ENCODE results near the gene SLC33A1. TPM values are rescaled to one million over a fixed set of nuclear protein-coding genes. Genes with fewer than 3 reads are reported as not detected.

The SLC33A1 gene
- total RNA-seq, 1 experiment from 2014 or later: 23.3 TPM

GRCh38 chr3:155889212-155889611 lies 35.0 kb upstream of the SLC33A1 start:
- Histone ChIP-seq H2AFZ (ENCODE audit: low read depth, low read length, poor library complexity, severe bottlenecking) (no peak overlapping the region), H3K36me3 (ENCODE audit: control insufficient read depth in 1 of 2, insufficient read depth in 2 of 2, low read length in 2 of 2) (peaks cover 0 to 4% of the 10 kb centered on the region in 2 experiments; a peak in 1 of 4 replicates), H3K9me2 (ENCODE audit: insufficient read depth) (no peaks in the 10 kb centered on the region), H3K9me3 (ENCODE audit: control insufficient read depth in 1 of 2, insufficient read depth in 1 of 2, low read depth in 1 of 2, low read length in 2 of 2) (no peaks in the 10 kb centered on the region), H4K20me1 (ENCODE audit: insufficient read depth) (peaks cover 45% of the 10 kb centered on the region), H3K27me3 (ENCODE audit: insufficient read depth, low read length) (no peaks in the 10 kb centered on the region), H3K79me2 (ENCODE audit: insufficient read depth, low read length) (peaks cover 99% of the 10 kb centered on the region), H3K9ac (ENCODE audit: low read length) (no peak overlapping the region), H3K27ac (ENCODE audit: low read depth, low read length) (no peak overlapping the region), H3K4me2 (ENCODE audit: low read length) (no peak overlapping the region), H3K4me3 (replicated peaks in 1 of 2; ENCODE audit: low read depth in 1 of 2, low read length in 2 of 2) (no peak overlapping the region), H3K4me1 (ENCODE audit: control insufficient read depth in 1 of 2, insufficient read depth in 2 of 2, low read length in 2 of 2) (no peaks in the 10 kb centered on the region)
- intact Hi-C loops (cut with micrococcal nuclease): no loop called here
- ChIA-PET RAD21 (ENCODE audit: low non-redundant PET in 1 of 2, low total read pairs in 2 of 2, uncharacterized antibody in 2 of 2, unreplicated experiment in 2 of 2) (no interaction called here), CTCF (no interaction called here), POLR2A (no interaction called here)
- TF ChIP-seq, protein P1, sequence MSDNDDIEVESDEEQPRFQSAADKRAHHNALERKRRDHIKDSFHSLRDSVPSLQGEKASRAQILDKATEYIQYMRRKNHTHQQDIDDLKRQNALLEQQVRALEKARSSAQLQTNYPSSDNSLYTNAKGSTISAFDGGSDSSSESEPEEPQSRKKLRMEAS (IDR thresholded peaks at IDR 0.05): no peak
- TF ChIP-seq ZFX (IDR thresholded peaks at IDR 0.05): no peak
- no peak for TF ChIP-seq EZH2 (IDR thresholded peaks at IDR 0.05)
- no peak for TF ChIP-seq CTCF (IDR thresholded peaks at IDR 0.05 in 2 of 3, conservative IDR thresholded peaks at IDR 0.05 in 1 of 3; ENCODE audit: borderline replicate concordance in 1 of 3, insufficient read depth in 1 of 3, low read depth in 2 of 3, low read length in 2 of 3)
- TF ChIP-seq SIN3A (IDR thresholded peaks at IDR 0.05; ENCODE audit: low read depth): no peak
- no peak for TF ChIP-seq YY1 (IDR thresholded peaks at IDR 0.05; ENCODE audit: extremely low read depth, insufficient replicate concordance, low read depth, low read length)
- TF ChIP-seq, protein P2, sequence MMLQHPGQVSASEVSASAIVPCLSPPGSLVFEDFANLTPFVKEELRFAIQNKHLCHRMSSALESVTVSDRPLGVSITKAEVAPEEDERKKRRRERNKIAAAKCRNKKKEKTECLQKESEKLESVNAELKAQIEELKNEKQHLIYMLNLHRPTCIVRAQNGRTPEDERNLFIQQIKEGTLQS (IDR thresholded peaks at IDR 0.05): no peak
- TF ChIP-seq CBX3 (IDR thresholded peaks at IDR 0.05; ENCODE audit: low read depth): no peak
- TF ChIP-seq EZH2phosphoT487 (IDR thresholded peaks at IDR 0.05; ENCODE audit: borderline replicate concordance): no peak
- TF ChIP-seq, protein P3, sequence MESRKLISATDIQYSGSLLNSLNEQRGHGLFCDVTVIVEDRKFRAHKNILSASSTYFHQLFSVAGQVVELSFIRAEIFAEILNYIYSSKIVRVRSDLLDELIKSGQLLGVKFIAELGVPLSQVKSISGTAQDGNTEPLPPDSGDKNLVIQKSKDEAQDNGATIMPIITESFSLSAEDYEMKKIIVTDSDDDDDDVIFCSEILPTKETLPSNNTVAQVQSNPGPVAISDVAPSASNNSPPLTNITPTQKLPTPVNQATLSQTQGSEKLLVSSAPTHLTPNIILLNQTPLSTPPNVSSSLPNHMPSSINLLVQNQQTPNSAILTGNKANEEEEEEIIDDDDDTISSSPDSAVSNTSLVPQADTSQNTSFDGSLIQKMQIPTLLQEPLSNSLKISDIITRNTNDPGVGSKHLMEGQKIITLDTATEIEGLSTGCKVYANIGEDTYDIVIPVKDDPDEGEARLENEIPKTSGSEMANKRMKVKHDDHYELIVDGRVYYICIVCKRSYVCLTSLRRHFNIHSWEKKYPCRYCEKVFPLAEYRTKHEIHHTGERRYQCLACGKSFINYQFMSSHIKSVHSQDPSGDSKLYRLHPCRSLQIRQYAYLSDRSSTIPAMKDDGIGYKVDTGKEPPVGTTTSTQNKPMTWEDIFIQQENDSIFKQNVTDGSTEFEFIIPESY (IDR thresholded peaks at IDR 0.05; ENCODE audit: extremely low read depth, insufficient replicate concordance, low read length): no peak
- TF ChIP-seq SRF (IDR thresholded peaks at IDR 0.05; ENCODE audit: low read depth): no peak
- TF ChIP-seq FOSL1 (IDR thresholded peaks at IDR 0.05; ENCODE audit: low read depth): no peak
- no peak for TF ChIP-seq ELF1 (IDR thresholded peaks at IDR 0.05; ENCODE audit: borderline replicate concordance, low read depth)
- no peak for TF ChIP-seq TCF7L2 (IDR thresholded peaks at IDR 0.05; ENCODE audit: borderline replicate concordance, extremely low read depth, insufficient read depth, insufficient read length)
- no peak for TF ChIP-seq REST (IDR thresholded peaks at IDR 0.05; ENCODE audit: low read depth)
- no peak for TF ChIP-seq JUND (IDR thresholded peaks at IDR 0.05)
- TF ChIP-seq ZNF274 (IDR thresholded peaks at IDR 0.05; ENCODE audit: low read depth, low read length): no peak
- no peak for TF ChIP-seq POLR2AphosphoS5 (IDR thresholded peaks at IDR 0.05; ENCODE audit: low read depth, low read length)
- no peak for ATAC-seq
- BruUV-seq (replicated peaks): no TSS peak
- no peak for DNase-seq (ENCODE audit: low read depth, low spot score)

All from HCT116 (cell line).